NCI-H82 treated with DMSO at 0.1 percent for 48 hours (cell line): Measurements from ENCODE around the gene EPHA1.
"Not testable (repeated sequence)": the region's sequence is repeated elsewhere in the genome, so short reads cannot be mapped to it uniquely, and the experiment has no call there.

Source experiments
- DNase-seq: peaks from one replicate; lab custom pipeline; 2025; ENCODE audit not compliant: unreplicated experiment; lab: John Stamatoyannopoulos, UW

Gene EPHA1

GRCh38 chr7:143431109-143431508, 22.5 kb upstream of the EPHA1 start:
- DNase-seq = no peak

- DNase-seq = no peak
Measured at GRCh38 chr7:143429770-143430698, 21.4 kb upstream of the EPHA1 start.

GRCh38 chr7:143426479-143427142, 18.0 kb upstream of the EPHA1 start:
- DNase-seq = no peak

GRCh38 chr7:143424476-143424875, 15.8 kb upstream of the EPHA1 start:
- not testable (repeated sequence) for DNase-seq

- no peak for DNase-seq
Measured at GRCh38 chr7:143422033-143422432, 13.4 kb upstream of the EPHA1 start.

GRCh38 chr7:143420624-143421023, 12.0 kb upstream of the EPHA1 start:
- not testable (repeated sequence) for DNase-seq

- no peak for DNase-seq
Measured at GRCh38 chr7:143419880-143420279, 11.2 kb upstream of the EPHA1 start.

GRCh38 chr7:143418681-143419458, 10.2 kb upstream of the EPHA1 start:
- DNase-seq = no peak

- DNase-seq = no peak
Measured at GRCh38 chr7:143417734-143418383, 9.2 kb upstream of the EPHA1 start.

GRCh38 chr7:143416565-143417149, 8.0 kb upstream of the EPHA1 start:
- peak; percentile 31 for DNase-seq

- no peak for DNase-seq
Measured at GRCh38 chr7:143415742-143416397, 7.2 kb upstream of the EPHA1 start.

- not testable (repeated sequence) for DNase-seq
Measured at GRCh38 chr7:143415209-143415608, 6.6 kb upstream of the EPHA1 start.

- no peak for DNase-seq
Measured at GRCh38 chr7:143413123-143413522, 4.5 kb upstream of the EPHA1 start.

GRCh38 chr7:143411976-143412708, 3.5 kb upstream of the EPHA1 start:
- DNase-seq = no peak

GRCh38 chr7:143410521-143411004, 1.9 kb upstream of the EPHA1 start:
- DNase-seq = no peak

GRCh38 chr7:143408252-143408685, 387 bp downstream of the EPHA1 start:
- no peak for DNase-seq

- no peak for DNase-seq
Measured at GRCh38 chr7:143407287-143408251, 1.1 kb downstream of the EPHA1 start.

GRCh38 chr7:143406002-143406357, 2.7 kb downstream of the EPHA1 start:
- DNase-seq = no peak
